Measurements from ENCODE around the gene RASGRP2.

RASGRP2 gene

DNA sequence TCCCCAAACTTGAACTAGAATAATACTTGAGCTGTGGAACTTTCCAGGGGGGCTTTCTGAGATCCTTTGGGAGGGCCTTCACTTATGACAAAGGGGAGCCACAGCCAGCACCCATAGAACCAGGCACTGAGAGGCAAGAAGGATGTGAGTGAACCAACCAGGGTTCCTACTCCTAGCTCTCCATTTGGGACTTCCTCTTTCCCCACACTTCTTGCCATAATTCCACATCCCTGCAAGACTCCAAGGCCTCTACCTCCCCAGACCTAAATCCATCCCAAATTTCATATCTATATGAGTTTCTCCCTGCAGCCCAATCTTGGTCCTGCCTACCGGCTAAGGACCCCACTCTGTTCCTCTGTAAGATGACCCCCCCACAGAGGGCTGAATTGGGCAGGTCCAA, 52.4 kb downstream of the RASGRP2 start:
- DNase-seq (ENCODE audit: low read depth, low spot score), result no peak
- in situ Hi-C loops (cut with HindIII; ENCODE audit: low sequenced_read_pairs), result no loop called here
- no peak overlapping the region for H3K4me3 ChIP-seq (ENCODE audit: low read depth, low read length)
- TF ChIP-seq CTCF (IDR thresholded peaks at IDR 0.05; ENCODE audit: low read depth, low read length), result no peak

- in situ Hi-C loops (cut with HindIII; ENCODE audit: low sequenced_read_pairs), result no loop called here
- DNase-seq (ENCODE audit: low read depth, low spot score), result no peak
- no peak overlapping the region for H3K4me3 ChIP-seq (ENCODE audit: low read depth, low read length)
- no peak for TF ChIP-seq CTCF (IDR thresholded peaks at IDR 0.05; ENCODE audit: low read depth, low read length)
Measured at GRCh38 chr11:64690235-64690634, 53.7 kb downstream of the RASGRP2 start.

DNA sequence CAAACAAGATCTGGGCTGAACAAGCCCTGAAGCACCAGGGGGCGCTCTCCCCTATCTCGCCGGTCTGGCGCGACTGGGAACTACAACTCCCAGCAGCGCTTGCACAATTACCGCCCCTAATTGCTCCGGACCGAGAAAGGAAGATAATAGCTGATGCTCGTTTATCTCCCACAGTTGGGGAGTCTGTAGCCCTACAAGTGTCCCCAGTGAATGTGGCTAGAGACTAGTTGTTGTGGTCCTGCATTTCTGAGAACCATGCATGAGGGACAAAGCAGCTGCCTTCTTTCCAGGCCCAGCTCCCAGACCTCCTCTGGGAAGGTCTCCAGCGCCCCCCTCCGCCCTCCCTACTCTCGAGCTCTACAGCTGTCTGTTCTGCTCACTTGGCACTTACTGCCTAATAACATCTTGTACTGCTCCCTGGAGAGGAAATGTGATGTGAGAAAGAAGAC, 55.4 kb downstream of the RASGRP2 start:
- in situ Hi-C loops (cut with HindIII; ENCODE audit: low sequenced_read_pairs), result no loop called here
- DNase-seq (ENCODE audit: low read depth, low spot score), result peak; percentile 88
- peak; percentile 82 for TF ChIP-seq CTCF (IDR thresholded peaks at IDR 0.05; ENCODE audit: low read depth, low read length)
- peak overlapping the region; percentile 42 for H3K4me3 ChIP-seq (ENCODE audit: low read depth, low read length)

DNA sequence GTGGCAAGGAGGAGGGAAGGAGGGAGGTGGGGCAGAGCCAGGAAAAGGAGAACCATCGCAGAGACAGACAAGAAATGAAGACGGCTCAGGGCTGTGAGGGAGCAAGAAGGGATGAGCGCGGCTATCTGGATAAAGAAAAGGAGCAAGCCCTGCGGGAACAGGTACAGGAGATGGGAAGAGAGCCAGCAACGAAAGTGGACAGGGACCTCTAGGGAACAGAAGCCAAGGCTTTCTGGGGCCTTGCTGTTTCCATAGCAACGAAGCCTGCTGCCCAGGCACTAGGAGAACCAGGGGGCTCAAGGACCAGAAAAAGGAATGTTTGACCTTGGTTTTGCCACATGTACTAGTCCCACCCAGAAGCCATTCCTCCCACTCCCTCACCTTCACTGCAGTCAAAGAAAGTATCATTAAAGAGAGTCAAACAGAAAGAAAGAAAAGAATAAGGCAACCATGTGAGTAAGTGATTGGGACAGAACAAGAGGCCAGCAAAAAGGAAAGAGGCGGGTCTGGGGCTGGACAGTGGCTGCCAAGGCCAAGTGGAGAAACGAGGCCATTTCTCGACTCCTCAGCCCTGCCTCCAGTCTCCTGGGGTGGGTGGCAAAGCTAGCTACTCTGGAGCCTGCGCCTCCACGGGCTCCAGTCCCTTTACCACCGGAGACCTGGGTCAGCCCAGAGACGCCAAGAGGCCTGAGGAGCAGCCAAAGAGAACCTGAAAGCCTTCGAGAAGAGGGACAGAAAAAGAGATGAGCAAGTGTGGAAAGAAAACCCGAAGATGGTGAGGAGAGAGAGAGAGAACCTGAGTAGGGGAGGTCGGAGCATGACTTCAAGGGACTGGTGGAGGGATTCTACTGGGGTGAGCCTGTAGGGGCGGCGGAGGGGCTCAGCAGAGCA, 56.1 kb downstream of the RASGRP2 start:
- no peak overlapping the region for H3K4me3 ChIP-seq (ENCODE audit: low read depth, low read length)
- in situ Hi-C loops (cut with HindIII; ENCODE audit: low sequenced_read_pairs), result no loop called here
- TF ChIP-seq CTCF (IDR thresholded peaks at IDR 0.05; ENCODE audit: low read depth, low read length), result no peak
- DNase-seq (ENCODE audit: low read depth, low spot score), result no peak

GRCh38 chr11:64687204-64687603, 56.7 kb downstream of the RASGRP2 start:
- no peak for DNase-seq (ENCODE audit: low read depth, low spot score)
- no peak overlapping the region for H3K4me3 ChIP-seq (ENCODE audit: low read depth, low read length)
- TF ChIP-seq CTCF (IDR thresholded peaks at IDR 0.05; ENCODE audit: low read depth, low read length), result no peak
- in situ Hi-C loops (cut with HindIII; ENCODE audit: low sequenced_read_pairs), result no loop called here

DNA sequence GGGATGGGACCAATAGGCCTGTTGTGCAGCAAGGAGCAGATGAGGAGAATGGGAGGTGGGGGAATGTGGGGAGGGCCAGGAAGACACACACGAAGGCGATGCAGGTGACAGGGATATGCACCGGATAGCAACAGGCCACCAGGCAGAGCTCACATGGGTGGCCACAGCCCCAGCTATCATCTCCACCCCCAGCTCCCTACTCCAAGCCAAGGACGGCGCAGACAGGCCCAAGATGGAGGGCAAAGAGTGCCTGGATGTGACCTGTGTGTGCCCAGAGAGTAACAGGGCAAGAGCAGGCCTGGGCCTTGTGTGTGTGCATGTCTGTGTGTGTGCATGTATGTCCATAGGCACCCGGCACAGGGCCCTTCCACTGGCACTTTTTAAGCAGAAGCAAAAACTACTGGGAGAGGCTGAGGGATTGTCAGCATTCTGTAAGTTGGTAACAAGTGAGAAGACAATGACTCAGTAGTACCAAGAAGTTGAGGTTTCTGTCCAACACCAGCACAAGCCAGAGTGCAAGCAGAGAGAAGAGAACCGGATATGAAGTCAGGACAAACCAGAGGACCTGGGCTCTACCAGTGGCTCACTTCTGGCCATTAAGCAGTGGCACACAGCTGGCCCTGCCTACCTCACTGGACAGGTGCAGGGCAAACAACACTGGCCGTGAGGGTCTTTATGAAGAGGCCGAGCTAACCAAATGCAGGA, 57.3 kb downstream of the RASGRP2 start:
- TF ChIP-seq CTCF (IDR thresholded peaks at IDR 0.05; ENCODE audit: low read depth, low read length), result no peak
- no peak overlapping the region for H3K4me3 ChIP-seq (ENCODE audit: low read depth, low read length)
- in situ Hi-C loops (cut with HindIII; ENCODE audit: low sequenced_read_pairs), result no loop called here
- no peak for DNase-seq (ENCODE audit: low read depth, low spot score)

Data from astrocyte of the spinal cord (primary cell).